Measurements from ENCODE around the gene OPCML.

OPCML gene

DNA sequence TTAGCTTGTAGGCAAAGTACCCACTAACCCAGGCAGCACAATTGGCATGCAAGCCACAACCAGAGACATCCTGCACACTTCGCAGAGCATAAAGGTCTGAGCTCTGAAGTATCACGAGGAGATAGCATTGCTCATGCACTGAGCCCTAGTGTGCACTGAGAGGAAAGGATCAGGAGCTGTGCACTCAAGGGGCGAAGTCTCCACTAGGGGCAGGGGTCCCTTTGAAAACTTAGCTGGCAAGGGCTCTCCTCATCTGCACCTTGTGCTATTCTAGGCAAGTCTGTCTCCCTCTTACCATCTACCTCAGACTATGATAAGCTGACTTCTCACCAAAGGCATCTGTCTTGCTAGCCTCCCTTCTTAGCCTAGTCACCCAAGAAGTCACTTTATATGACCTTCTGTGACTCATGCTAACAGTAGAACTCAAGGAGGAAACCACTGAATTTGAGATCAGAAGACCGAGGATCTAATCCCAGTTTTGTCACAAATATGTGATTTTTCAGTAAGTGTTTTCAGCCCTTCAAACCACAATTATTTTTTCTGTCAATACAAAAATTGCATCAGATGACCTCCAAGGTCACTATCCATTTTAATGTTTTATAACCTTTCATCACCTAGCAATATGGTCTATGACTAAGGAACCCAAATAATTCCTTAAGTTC is 1083.8 kb downstream of the OPCML start:
- no peak for DNase-seq

DNA sequence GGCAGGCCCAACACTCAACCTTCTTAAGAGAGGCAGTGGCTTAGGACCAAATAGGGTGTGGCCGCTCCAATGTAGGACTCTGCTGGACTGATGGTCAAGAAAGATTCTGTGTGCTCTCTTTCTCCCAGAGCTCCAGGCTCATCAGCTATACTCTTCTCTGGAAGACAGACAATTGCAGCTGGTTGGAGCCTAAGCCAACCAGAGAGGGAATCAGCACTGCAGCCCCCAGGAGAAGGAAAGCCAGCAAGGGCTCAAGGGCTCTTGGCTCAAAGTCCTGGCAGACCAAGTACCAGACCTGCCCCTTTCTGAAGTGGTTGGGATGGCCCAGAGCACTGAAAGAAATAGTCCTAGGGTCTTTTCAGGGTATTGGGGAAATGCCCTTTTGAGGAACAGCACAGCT is 1084.5 kb downstream of the OPCML start:
- no peak for DNase-seq

GRCh38 chr11:132445859-132446291 is 1086.4 kb downstream of the OPCML start:
- no peak for DNase-seq

GRCh38 chr11:132444911-132445310 is 1087.4 kb downstream of the OPCML start:
- DNase-seq, result no peak

GRCh38 chr11:132439711-132440255 is 1092.5 kb downstream of the OPCML start:
- no peak for DNase-seq

DNA sequence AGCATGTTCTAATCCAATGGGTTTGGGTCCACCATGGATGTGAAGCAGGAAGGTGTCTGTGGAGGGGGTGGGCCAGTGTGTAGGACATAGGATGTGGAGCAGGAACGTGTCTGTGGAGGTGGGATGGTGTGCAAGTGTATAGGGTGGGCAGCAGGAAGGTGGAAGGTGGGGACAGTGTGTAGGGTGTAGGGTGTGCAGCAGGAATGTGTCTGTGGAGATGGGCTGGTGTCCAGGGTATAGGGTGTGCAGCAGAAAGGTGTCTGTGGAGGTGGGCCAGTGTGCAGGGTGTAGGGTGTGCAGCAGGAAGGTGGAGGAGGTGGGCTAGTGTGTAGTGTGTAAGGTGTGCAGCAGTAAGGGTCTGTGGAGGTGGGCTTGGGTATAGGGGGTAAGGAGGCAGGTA is 1093.9 kb downstream of the OPCML start:
- no peak for DNase-seq

DNA sequence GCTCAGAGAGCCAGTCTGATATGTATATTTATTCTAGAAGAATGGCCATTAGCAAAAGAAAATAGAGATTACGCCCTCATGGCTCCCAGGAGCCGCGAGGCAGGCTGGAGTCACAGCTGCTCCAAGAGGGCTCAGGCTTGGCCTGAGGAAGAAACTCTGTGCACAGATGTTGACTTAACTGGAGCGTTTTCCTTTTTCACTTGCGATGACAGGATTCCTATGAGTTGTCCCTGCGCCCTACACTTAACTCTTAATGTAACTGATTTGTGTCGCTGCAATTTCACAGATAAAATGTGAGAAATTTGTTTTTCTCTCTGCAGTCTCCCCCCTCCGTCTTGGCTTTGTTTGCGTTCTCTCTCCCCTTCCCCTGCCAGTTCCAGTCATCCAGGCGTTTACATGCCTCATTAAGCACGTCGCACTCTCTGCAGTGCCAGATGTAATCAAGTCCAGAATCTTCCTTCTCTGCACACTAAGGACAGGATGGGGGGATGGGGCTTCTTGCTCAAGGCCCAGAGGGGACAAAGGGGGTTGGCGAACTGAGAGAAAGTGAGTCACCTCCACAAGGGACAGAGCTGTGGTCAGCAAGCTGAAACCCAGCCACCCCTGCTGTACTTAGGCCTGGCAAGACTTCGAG is 1101.8 kb downstream of the OPCML start:
- no peak for DNase-seq

DNA sequence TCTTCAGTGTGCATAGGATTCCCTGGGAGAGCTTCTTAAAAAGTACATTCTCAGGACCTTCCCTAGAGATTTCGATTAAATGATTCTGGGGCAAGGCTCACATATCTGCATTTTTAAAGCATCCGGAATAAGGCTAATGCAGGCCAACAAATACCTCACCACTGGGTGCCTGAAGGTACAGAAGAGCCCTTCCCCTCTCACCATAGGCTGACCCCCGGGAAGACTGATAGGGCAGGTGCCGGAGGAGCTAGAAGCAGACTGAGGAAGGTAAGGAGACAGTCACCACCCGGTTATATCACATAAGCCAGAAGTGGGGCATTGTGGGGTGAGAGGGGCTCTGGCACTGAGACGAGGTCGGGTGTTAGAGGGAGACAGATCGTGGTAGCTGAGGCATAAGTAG is 1102.6 kb downstream of the OPCML start:
- no peak for DNase-seq

DNA sequence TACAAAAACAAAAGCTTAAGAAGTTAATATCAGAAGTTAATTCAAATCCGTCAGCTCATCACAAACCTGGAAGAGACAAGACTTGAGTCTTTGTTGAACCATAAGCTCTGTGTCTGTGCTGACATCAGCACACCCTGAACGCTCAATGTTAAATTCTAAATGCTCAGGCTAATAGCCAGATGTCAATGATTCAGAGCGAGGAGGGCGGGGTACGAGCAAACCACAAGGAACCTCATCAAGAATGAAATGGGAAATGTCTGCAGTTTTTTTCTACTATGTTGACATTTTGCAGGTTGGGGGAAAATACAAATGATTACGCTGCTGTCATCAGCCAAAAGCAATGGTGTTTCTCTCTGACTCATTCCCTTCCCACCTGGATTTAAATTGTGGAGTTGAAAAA is 1104.7 kb downstream of the OPCML start:
- DNase-seq, result no peak

DNA sequence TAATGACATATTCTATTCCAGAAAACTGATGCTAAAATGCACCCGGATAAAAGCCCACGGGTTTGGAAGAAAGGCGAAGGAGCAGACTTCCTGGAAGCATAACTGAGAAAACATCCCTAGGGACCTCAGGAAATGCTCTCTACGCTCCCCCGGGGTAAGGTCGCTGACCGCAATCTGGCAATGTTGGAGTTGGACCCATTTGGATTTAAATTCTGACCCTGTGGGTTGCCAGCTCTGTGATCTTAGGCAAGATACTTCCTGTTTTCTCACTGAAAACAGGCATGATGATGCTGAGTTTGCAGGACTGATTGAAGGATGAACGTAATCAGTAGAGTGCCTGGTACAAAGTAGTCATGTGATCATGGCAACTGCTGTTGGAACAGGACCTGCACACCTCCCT is 1107.9 kb downstream of the OPCML start:
- no peak for DNase-seq

DNA sequence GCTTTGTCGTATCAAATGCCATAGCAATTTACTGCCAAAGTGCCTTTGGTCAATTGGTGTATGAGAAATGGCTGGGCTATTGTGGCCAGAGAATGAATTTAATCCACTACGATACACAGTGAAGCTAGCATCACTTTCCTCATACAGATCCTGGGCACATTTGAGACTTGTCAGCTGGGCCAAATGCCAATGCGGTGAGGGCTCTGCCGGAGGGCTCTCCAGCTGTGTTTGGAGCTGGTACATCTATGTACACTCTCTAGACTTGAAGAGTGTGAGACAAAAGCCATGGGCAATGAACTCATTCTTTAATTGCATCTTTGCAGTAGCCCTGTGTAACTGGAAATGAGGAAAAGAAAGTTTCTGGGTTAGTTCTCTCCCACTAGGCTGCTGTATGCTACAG is 1109.0 kb downstream of the OPCML start:
- DNase-seq, result no peak

DNA sequence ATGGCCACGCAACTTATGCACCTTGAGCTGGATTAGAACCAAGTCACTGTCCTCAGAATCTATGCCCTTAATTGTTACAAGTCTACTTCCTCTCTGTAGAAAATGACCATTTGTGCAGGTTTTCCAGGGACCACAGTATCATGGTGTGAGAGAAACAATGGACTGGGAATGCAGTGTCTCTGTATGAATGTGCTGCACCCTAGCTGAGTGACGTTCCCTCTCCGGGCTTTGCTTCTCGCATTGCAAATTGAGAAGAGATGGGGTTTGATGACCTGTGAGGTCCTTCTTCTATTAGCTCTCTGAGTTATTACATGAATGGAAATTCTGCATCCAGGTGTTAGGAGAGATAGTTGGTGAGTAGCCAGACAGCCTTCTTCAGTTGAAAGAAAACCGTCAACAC is 1109.6 kb downstream of the OPCML start:
- DNase-seq, result no peak

GRCh38 chr11:132421555-132421954 is 1110.7 kb downstream of the OPCML start:
- DNase-seq, result no peak

- no peak for DNase-seq
Observed at GRCh38 chr11:132414451-132414850, 1117.8 kb downstream of the OPCML start.

DNA sequence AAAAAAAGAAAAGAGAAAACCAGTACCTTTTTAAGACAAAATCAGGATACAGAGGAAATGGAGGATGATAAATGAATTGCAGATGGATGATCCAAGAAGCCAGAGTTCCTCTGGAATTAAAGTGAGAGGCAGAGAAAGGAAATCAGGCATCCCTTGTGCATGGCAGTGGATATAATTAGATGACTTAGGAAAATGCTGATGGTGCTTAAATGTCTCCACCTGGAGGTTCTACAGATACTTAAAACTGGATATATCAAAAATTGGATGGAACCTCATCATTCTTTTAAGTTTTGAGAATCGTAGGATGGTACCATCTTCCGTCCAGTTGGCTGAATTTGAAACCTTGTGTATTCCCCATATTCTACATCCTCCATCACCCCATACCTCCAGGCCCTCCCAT is 1121.9 kb downstream of the OPCML start:
- no peak for DNase-seq

DNA sequence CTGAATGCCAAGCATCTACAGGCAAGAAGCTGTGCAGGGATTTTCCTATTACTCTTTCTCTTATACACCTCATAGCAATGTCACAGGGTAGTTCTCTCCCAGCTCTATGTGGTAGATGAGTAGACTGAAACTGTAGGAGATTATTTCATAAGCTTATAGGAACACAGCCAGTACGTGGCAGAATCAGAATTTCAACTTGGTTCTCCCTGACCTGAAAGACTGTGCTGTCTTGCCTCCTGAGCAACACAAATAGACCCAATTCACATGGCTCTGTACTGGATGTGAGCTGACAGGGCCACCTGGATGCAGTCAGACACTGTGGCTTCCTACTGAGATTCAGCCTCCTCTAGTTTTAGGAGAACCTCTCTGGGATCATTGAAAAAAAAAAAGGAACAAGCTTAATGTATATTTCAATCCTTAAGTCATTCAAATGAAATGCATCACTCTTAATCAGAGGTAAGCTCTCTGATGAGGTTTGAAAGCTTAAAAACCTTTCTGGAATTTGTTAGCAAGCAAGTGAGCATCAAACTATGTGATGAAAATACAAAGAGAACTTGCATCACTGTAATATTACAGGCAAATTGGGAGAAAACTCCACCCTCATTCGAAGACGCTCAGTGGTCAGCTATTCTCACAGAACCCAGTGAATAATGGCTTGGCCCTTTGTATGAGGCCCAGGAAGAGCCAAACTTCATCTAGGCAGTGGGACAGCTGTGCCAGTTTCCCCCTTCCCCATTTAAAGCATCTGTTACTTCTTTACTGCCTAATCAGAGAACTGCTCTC is 1122.5 kb downstream of the OPCML start:
- no peak for DNase-seq

DNA sequence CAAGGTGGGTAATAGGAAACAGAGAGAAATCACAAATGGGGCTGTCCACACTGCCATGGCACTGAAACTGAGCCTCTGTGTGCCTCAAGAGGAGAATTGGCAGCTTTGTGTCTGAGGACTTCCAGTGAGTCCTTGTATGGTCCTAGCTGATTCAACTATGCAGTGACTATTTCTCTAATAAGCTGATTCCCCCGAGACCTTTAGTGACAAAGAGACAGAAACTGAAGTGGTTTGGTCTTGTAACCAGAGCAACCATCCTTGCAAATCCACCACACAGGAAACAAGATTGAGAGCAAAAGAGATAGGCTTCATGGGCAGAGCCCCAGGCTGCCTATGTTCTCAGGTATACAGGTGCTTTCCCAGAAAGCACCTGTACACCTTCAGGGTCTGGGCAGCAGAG is 1123.4 kb downstream of the OPCML start:
- DNase-seq, result no peak

- no peak for DNase-seq
Observed at GRCh38 chr11:132405728-132406127, 1126.6 kb downstream of the OPCML start.

- DNase-seq, result no peak
Observed at GRCh38 chr11:132402071-132402684, 1130.1 kb downstream of the OPCML start.

- DNase-seq, result no peak
Observed at GRCh38 chr11:132396318-132396717, 1136.0 kb downstream of the OPCML start.

GRCh38 chr11:132395434-132395833 is 1136.9 kb downstream of the OPCML start:
- DNase-seq, result no peak

GRCh38 chr11:132379540-132379939 is 1152.8 kb downstream of the OPCML start:
- DNase-seq, result no peak

GRCh38 chr11:132373405-132374143 is 1158.7 kb downstream of the OPCML start:
- DNase-seq, result no peak

Data from inflammatory macrophage treated with lipopolysaccharide for 1 hour (primary cell).